Tibial nerve (tissue), 4 donors: ENCODE results near the gene UNKL. TPM values are rescaled to one million over a fixed set of nuclear protein-coding genes. Genes with fewer than 3 reads are reported as not detected.

Experiments
- DNase-seq, 2 donors: peaks; one replicate each; pipeline ENCODE4 v3.0.0-alpha.2; 2019; ENCODE audit warnings: low spot score in 2 of 2
- H3K27ac ChIP-seq, 4 donors: fragments of 200-600 bp; sonication (generic) in 3 of 4; one replicate each; pipeline ENCODE4 v1.5.1; 2017 to 2019; ENCODE audit warnings: mild to moderate bottlenecking in 1 of 4
- H3K27me3 ChIP-seq, 2 donors: fragments of 200-600 bp; sonication (generic) in 1 of 2; one replicate each; pipeline versions ENCODE4 v1.5.1 to v1.6.0; 2017 to 2019
- H3K36me3 ChIP-seq, 3 donors: fragments of 200-600 bp; sonication (generic); one replicate each; pipeline ENCODE4 v1.5.1; 2018 to 2019
- H3K4me1 ChIP-seq, 4 donors: fragments of 200-600 bp; sonication (generic) in 3 of 4; one replicate each; pipeline ENCODE4 v1.5.1; 2017 to 2019
- H3K4me3 ChIP-seq, 4 donors: fragments of 200-600 bp; sonication (generic) in 3 of 4; one replicate each; pipeline ENCODE4 v1.5.1; 2017 to 2019; ENCODE audit warnings: mild to moderate bottlenecking in 1 of 4, moderate library complexity in 1 of 4
- H3K9me3 ChIP-seq, 4 donors: fragments of 200-600 bp; sonication (generic) in 3 of 4; one replicate each; pipeline ENCODE4 v1.5.1; 2017 to 2019
- EP300 ChIP-seq, 2 donors: sonication (generic); formaldehyde crosslinking; IDR thresholded peaks; one replicate each; pipeline ENCODE4 v1.6.1; 2017; ENCODE audit warnings: antibody characterized with exemption in 2 of 2, mild to moderate bottlenecking in 1 of 2
- POLR2A ChIP-seq, 2 donors: fragments of 450-650 bp; IDR thresholded peaks; one replicate each; pipeline ENCODE4 v1.6.1; 2017; ENCODE audit warnings: antibody characterized with exemption in 2 of 2, mild to moderate bottlenecking in 2 of 2, moderate library complexity in 2 of 2
- WGBS, 2 donors: methylation state at CpG; one replicate each; pipeline ENCODE4 v1.1.5; 2018; 5-methylcytosine and 5-hydroxymethylcytosine counted together
- total RNA-seq, 4 donors: library from RNA; depleted of rRNA; stranded (reverse); fragments of >200 nt; gene quantifications; one replicate each; pipeline ENCODE4 v1.1.0, GENCODE V29; 2016
- TF ChIP-seq, protein P1 (sequence below), 5 experiments: fragments of 200-600 bp in 3 of 5; fragments of 450-650 bp in 2 of 5; sonication (generic) in 3 of 5; IDR thresholded peaks; one replicate each; pipeline ENCODE4 v1.5.1; 2016 to 2019; ENCODE audit warnings: antibody characterized with exemption in 5 of 5, mild to moderate bottlenecking in 3 of 5, moderate library complexity in 2 of 5

Gene UNKL
- total RNA-seq, 4 donors from 2014 or later: 34.3 to 70.5 (median 45.0) TPM

DNA sequence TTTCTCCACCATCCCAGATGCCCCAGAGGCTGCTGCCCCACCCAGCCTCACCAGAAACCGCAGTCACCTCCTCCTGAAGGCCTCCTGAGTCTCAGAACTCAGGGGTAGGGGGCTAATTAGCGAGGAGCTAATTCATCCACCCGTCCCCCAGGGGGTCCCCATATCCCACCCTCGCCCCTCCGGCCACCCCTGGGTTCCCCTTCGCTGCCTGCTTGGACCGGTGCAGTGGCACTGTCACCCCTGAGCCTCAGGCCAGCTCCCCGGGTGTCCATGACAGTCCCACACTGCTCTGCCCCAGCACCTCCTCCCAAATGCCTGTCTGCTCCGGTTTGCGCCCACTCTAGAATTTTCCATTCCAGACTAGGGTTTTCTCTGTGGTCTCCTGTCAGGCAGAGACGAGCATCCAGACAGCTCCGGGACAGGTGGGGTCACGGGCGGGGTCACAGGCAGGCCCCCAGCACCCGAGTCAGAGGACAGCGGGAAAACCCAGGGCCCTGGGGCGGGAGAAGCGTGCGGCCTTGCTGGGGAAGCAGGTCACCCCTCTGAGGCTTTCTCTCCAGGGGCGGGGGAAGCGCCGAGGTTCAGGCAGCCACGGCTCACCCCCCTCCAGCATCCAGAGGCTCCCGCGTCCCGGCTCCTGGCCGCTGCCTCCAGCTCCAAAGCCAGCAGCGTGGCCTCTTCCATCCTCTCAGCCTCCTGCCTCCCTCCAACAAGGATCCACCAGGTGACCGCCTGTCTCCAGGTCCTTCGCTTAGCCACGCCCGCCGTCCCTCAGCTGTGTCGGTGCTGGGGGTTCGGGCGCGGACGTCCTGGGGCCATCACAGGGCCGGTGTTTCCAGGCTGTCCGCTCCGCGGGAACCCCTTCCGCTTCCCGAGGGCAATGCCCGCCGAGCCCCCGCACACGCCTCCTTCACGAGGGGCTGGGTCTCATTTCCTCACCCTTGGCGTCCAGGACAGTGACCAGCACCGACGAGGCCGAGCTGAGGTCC, 13.3 kb upstream of the UNKL start:
- peaks cover 0 to 23% of the 10 kb centered on the region in 2 donors for H3K27me3 ChIP-seq
- no peak for DNase-seq
- WGBS, 2 donors: 84 to 86% methylated on average over 50 to 53 of the region's 53 CpGs
- TF ChIP-seq POLR2A (IDR thresholded peaks at IDR 0.05) (no peak), EP300 (IDR thresholded peaks at IDR 0.05) (no peak)
- TF ChIP-seq, protein P1, sequence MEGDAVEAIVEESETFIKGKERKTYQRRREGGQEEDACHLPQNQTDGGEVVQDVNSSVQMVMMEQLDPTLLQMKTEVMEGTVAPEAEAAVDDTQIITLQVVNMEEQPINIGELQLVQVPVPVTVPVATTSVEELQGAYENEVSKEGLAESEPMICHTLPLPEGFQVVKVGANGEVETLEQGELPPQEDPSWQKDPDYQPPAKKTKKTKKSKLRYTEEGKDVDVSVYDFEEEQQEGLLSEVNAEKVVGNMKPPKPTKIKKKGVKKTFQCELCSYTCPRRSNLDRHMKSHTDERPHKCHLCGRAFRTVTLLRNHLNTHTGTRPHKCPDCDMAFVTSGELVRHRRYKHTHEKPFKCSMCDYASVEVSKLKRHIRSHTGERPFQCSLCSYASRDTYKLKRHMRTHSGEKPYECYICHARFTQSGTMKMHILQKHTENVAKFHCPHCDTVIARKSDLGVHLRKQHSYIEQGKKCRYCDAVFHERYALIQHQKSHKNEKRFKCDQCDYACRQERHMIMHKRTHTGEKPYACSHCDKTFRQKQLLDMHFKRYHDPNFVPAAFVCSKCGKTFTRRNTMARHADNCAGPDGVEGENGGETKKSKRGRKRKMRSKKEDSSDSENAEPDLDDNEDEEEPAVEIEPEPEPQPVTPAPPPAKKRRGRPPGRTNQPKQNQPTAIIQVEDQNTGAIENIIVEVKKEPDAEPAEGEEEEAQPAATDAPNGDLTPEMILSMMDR (IDR thresholded peaks at IDR 0.05): no peak
- H3K4me3 ChIP-seq: peak overlapping the region in 1 of 4 donors; percentile 15
- peaks cover 0 to 2% (median 0%) of the 10 kb centered on the region in 3 donors for H3K36me3 ChIP-seq
- H3K9me3 ChIP-seq: no peaks in the 10 kb centered on the region
- no peak overlapping the region for H3K27ac ChIP-seq
- peaks cover 0 to 6% (median 5%) of the 10 kb centered on the region in 4 donors for H3K4me1 ChIP-seq

DNA sequence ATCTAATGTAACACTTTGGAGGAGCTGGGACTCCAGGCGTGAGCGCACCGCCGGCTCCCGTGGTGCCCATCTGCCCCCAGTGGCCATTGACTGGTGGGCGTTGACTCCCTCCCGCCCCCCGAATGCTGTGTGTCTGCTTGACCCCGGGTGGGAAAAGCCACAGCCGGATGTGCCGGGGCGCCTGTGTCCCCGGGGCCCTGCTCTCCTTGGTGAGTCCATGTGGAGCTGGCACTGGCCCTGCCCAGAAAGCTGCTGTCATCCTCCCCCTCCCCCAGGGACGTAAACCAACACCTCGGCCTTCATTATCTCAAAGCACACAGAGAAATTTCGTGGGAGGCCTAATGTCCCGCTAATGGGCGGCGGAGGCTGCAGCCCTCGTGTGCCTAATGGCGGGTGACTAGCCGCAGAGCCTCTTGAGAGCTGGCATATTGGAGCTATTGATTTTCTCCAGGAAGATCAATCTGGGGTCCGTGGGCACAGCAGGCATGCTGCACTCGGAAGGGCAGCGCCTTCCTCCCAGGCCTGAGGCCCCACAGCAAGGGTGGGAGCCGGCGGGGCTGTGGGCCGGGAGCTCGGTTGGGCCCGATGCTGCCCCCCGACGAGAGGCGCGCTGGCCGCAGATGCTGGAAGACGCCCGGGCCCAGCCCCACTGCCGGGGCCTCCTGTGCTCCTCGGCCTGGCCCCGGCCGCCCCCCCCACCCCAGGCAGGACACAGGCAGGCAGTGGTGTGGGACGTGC, 12.4 kb upstream of the UNKL start:
- H3K4me1 ChIP-seq: peaks cover 0 to 6% (median 5%) of the 10 kb centered on the region in 4 donors
- H3K4me3 ChIP-seq: no peak overlapping the region
- 73 to 78% methylated on average over 18 to 32 of the region's 42 CpGs for WGBS, 2 donors
- H3K36me3 ChIP-seq: no peaks in the 10 kb centered on the region
- H3K27me3 ChIP-seq: peaks cover 0 to 18% of the 10 kb centered on the region in 2 donors
- H3K27ac ChIP-seq: no peak overlapping the region
- TF ChIP-seq, protein P1 (IDR thresholded peaks at IDR 0.05): no peak
- no peak for TF ChIP-seq EP300 (IDR thresholded peaks at IDR 0.05)
- TF ChIP-seq POLR2A (IDR thresholded peaks at IDR 0.05): no peak
- no peak for DNase-seq
- H3K9me3 ChIP-seq: no peaks in the 10 kb centered on the region

DNA sequence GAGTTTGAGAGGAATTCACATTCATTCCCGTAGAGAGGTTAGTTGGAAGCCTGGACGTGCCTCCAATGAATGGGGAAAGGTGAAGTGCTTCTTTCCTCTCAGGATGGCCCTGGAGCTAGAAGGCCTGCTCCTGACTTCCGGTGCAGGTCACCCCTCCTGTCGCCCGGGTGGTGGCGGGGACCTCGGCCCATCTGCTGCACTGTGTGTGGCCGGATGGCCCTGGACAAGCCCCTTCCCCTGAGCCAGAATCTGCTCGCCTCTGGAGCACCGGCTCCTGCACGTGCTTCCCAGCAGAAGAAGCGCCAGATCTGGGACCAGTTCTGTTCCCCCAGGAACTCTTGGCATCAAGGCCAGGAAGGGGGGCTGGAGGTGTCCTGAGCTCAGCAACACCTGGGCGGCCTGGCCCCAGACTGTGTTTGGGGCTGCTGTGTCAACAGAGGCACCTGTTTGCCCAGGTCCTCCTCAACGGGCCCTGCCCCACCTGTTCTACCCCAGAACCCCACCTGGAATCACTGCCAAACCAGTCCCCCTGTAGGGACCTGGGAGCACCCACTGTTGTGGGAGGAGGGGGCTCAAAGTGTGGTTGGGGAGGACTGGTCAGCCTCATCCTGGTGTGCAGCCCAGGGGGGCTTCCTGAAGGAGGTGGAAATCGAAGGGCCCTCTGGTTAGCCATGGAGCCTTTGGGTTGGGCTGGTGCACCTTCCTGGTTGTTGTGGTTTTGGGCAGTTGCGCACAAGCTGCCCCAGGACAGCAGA, 11.3 kb upstream of the UNKL start:
- DNase-seq: no peak
- H3K4me1 ChIP-seq: peaks cover 0 to 12% (median 6%) of the 10 kb centered on the region in 4 donors
- H3K4me3 ChIP-seq: no peak overlapping the region
- 84 to 86% methylated on average over 10 to 16 of the region's 16 CpGs for WGBS, 2 donors
- no peaks in the 10 kb centered on the region for H3K36me3 ChIP-seq
- H3K9me3 ChIP-seq: no peaks in the 10 kb centered on the region
- peaks cover 0 to 7% of the 10 kb centered on the region in 2 donors for H3K27me3 ChIP-seq
- TF ChIP-seq, protein P1 (IDR thresholded peaks at IDR 0.05): no peak
- TF ChIP-seq POLR2A (IDR thresholded peaks at IDR 0.05) (no peak), EP300 (IDR thresholded peaks at IDR 0.05) (no peak)
- no peak overlapping the region for H3K27ac ChIP-seq

DNA sequence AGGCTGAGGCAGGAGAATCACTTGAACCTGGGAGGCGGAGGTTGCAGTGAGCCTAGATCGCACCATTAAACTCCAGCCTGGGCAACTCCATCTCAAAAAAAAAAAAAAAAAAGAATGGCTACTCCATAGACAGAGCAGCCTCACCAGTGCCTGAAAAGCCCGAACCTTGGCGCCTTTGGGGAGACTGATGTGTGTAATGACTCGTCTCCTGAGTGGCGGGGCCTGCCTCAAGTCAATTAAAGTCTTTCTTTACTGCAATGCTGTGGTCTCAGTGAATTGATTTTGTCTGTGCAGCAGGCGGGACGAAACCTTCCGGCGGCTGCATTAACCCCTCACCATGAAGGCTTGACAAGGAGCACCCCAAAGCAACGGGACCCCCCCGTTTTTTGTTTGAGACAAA, 9.5 kb upstream of the UNKL start:
- H3K9me3 ChIP-seq: no peaks in the 10 kb centered on the region
- H3K27me3 ChIP-seq: peaks cover 0 to 6% of the 10 kb centered on the region in 2 donors
- no peaks in the 10 kb centered on the region for H3K36me3 ChIP-seq
- no peak overlapping the region for H3K4me3 ChIP-seq
- H3K27ac ChIP-seq: no peak overlapping the region
- H3K4me1 ChIP-seq: peaks cover 0 to 25% (median 16%) of the 10 kb centered on the region in 4 donors
- no peak for DNase-seq
- 87 to 88% methylated on average over 12 of the region's 12 CpGs for WGBS, 2 donors
- TF ChIP-seq EP300 (IDR thresholded peaks at IDR 0.05) (no peak), POLR2A (IDR thresholded peaks at IDR 0.05) (no peak)
- TF ChIP-seq, protein P1 (IDR thresholded peaks at IDR 0.05): no peak
